Measurements from ENCODE around the gene PRDX4. TPM values are rescaled to one million over a fixed set of nuclear protein-coding genes. Genes with fewer than 3 reads are reported as not detected.
"Not testable (repeated sequence)": the region's sequence is repeated elsewhere in the genome, so short reads cannot be mapped to it uniquely, and the experiment has no call there.

PRDX4 gene
- total RNA-seq, 1 donor from 2014 or later, result 203 TPM

GRCh38 chrX:23673108-23673507 lies 5.8 kb downstream of the PRDX4 start:
- no peak for DNase-seq (ENCODE audit: low read depth in 2 of 2)

GRCh38 chrX:23676486-23676885 lies 9.2 kb downstream of the PRDX4 start:
- not testable (repeated sequence) for DNase-seq (ENCODE audit: low read depth in 2 of 2)

GRCh38 chrX:23692166-23692565 lies 24.9 kb downstream of the PRDX4 start:
- DNase-seq (ENCODE audit: low read depth in 2 of 2), result no peak

GRCh38 chrX:23694606-23695005 lies 27.3 kb downstream of the PRDX4 start:
- DNase-seq (ENCODE audit: low read depth in 2 of 2), result peak; percentile 60 to 81

DNA sequence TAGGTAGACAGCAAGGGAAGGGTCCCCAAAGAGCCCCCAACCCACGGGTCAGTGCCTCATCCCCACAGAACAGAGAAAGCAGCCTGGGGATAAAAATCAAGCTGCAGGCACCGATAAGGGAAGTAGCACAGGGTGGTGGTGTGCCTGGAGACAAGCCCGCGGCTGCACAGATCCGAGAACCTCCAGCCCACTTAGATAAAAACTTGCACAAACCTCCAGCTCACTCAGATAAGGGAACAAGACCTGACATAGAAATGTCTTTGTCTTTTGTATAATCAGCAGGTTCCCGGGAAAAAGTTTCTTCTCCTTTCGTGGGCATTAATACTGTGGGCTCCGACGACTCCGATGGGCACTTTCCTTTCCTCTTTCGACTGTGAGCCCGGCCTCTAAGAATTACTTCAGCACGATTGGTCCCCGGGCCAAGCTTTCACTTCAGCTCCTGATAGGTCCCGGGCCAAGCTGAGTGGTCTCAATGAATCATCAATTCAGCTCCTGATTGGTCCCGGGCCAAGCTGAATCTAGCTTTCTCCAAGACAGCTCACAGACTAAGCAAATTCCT lies 32.4 kb downstream of the PRDX4 start:
- peak in 1 of 2 donors; percentile 65 for DNase-seq (ENCODE audit: low read depth in 2 of 2)

GRCh38 chrX:23704673-23705206 lies 37.4 kb downstream of the PRDX4 start:
- no peak for DNase-seq (ENCODE audit: low read depth in 2 of 2)

DNA sequence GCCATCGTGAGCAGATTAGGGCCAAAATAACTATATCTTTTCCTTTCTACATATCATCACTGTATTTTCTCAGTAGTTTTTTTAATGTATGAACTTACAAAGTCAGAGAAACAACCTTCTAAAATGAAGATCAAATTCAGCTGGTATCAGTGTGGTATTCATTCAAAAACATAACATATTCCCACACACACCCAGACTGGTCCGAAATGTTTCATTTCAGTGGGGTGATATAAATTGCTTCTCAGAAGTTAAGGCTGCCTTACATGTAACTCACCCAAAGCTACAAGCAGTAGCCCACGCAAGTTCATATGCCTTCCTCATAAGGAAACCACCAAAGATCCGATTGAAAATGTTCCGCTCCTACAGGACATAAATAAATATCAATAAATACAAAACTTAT lies 37.9 kb downstream of the PRDX4 start:
- no peak for DNase-seq (ENCODE audit: low read depth in 2 of 2)

DNA sequence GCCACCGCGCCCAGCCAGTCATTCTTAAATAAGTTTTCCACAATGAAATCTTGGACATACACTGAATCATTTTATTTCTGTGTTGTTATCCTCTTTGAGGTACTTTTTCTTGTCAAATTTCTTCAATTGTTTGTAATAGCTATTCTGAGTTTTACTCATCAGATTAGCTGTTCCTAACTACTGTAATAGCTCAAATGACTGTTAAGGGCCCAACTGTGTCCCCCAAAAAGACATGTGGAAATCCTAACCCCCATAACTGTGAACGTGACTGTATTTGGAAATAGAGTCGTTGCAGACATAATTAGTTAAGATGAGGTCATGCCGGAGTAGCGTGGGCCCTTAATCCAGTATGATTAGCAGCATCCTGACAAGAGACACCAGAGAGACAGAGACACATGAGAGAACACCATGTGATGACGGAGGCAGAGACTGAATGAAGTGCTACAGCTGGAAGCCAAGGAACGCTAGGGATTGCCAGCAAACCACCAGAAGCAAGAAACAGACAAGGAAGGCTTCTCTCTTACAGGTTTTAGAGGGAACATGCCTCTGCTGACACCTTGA lies 52.9 kb downstream of the PRDX4 start:
- DNase-seq (ENCODE audit: low read depth in 2 of 2), result no peak

- DNase-seq (ENCODE audit: low read depth in 2 of 2), result no peak
Measured at GRCh38 chrX:23726191-23726590, 58.9 kb downstream of the PRDX4 start.

DNA sequence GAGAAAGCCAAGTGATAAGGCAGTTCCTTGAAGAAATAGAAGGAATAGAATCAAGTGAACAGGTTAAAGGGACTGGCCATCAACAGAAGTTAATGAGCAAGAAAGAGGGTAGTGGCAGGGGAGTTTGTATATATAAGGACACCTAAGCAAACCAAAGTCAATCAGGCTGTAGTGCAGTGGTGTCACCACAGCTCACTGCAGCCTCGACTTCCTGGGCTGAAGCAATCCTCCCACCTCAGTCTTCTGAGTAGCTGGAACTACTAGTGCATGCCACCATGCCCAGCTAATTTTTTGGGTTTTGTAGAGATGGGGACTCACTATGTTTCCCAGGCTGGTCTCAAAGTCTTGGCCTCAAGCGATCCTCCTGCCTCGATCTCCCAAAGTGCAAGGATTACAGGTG lies 59.9 kb downstream of the PRDX4 start:
- no peak for DNase-seq (ENCODE audit: low read depth in 2 of 2)

- DNase-seq (ENCODE audit: low read depth in 2 of 2), result peak in 1 of 2 donors; percentile 36
Measured at GRCh38 chrX:23729214-23729613, 61.9 kb downstream of the PRDX4 start.

DNA sequence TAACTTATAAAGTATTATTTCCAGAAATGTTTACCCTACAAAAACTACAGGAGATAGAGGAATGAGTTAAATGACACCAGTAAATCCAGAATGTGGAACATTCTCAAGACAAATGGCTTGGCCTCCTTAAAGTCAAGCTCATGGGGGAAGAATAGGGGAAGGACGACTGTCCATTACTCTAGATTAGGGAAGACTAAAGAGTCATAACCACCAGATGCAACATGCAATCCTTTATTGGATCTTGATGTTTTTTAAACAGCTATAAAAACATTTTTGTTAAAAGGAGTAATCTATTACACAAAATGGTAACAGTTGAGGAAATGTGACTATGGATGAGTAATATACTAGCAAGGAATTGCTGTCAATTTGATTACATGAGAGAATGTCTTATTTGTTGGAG lies 64.7 kb downstream of the PRDX4 start:
- DNase-seq (ENCODE audit: low read depth in 2 of 2), result peak in 1 of 2 donors; percentile 4

DNA sequence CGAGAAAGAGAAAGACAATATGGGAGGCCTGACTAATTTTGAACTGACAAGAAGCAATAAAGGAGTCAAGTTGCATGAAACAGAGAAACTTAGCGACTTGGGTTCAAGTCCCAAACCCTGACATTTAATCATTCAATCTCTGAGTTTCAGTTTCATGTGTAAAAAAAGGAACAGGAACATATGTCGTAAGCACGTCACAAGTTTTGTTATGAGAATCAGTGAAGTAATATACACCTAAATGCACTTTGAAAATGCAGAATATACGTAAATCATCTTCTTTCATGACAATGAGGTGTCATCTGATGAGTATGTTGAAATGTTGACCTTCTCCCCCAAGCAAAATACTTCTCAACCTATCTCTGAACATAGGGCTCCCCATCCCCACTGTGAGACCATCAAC lies 65.4 kb downstream of the PRDX4 start:
- no peak for DNase-seq (ENCODE audit: low read depth in 2 of 2)

Other genes with a start within 250 kb of the PRDX4 start
- 54.6 and 61.0 TPM in 2 replicates for gene ACOT9, start 75.8 kb downstream of the PRDX4 start, total RNA-seq
- gene SAT1, start 115.7 kb downstream of the PRDX4 start, total RNA-seq, result 85.7 and 147 TPM in 2 replicates
- 4.4 and 4.6 TPM in 2 replicates for gene APOO, start 240.4 kb downstream of the PRDX4 start, total RNA-seq
- gene CXorf58, start 240.5 kb downstream of the PRDX4 start, total RNA-seq, result not detected in 2 replicates

All from lung microvascular endothelial cell (primary cell).